ENCODE results near the gene PGBD1.

DNA sequence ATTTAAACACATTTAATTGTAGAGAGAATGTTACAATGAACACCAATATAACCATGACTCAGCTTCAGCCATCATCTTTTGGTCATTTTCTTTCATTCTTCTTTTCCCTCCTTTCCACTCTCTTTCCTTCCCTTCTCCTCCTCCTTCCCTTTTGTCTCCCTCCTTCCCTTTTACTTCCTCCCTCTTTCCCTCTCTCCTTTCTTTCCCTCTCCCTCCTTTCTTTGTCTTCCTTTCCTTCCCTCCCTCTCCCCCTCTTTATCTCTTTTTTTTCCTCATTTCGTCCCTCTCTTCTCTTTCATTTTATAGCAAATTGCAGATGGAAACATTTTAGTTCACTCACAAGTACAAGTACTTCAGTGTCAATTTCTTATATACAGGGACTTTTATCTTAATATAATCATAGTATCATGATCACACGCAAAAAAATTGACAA, 70.1 kb downstream of the PGBD1 start:
- TF ChIP-seq NFRKB (IDR thresholded peaks at IDR 0.05): no peak
- TF ChIP-seq, protein P1, sequence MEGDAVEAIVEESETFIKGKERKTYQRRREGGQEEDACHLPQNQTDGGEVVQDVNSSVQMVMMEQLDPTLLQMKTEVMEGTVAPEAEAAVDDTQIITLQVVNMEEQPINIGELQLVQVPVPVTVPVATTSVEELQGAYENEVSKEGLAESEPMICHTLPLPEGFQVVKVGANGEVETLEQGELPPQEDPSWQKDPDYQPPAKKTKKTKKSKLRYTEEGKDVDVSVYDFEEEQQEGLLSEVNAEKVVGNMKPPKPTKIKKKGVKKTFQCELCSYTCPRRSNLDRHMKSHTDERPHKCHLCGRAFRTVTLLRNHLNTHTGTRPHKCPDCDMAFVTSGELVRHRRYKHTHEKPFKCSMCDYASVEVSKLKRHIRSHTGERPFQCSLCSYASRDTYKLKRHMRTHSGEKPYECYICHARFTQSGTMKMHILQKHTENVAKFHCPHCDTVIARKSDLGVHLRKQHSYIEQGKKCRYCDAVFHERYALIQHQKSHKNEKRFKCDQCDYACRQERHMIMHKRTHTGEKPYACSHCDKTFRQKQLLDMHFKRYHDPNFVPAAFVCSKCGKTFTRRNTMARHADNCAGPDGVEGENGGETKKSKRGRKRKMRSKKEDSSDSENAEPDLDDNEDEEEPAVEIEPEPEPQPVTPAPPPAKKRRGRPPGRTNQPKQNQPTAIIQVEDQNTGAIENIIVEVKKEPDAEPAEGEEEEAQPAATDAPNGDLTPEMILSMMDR (CRISPR knock-in tag; IDR thresholded peaks at IDR 0.05): no peak
- no peak for TF ChIP-seq BRD4 (CRISPR knock-in tag; IDR thresholded peaks at IDR 0.05)
- no peak for TF ChIP-seq POLR2A (IDR thresholded peaks at IDR 0.05; ENCODE audit: insufficient read depth in 1 of 2, low read depth in 2 of 2, low read length in 2 of 2)
- no peak for TF ChIP-seq NR2C2 (CRISPR knock-in tag; IDR thresholded peaks at IDR 0.05; ENCODE audit: borderline replicate concordance)
- no peak for TF ChIP-seq ZNF253 (CRISPR knock-in tag; IDR thresholded peaks at IDR 0.05; ENCODE audit: borderline replicate concordance)
- no peak for TF ChIP-seq ETV6 (CRISPR knock-in tag; conservative IDR thresholded peaks at IDR 0.05)
- TF ChIP-seq FOXA1 (IDR thresholded peaks at IDR 0.05): peak; percentile 51; the same call in 1 of the 2 replicates
- TF ChIP-seq FOXA1 (CRISPR knock-in tag; IDR thresholded peaks at IDR 0.05): no peak
- TF ChIP-seq ETV5 (CRISPR knock-in tag; IDR thresholded peaks at IDR 0.05; ENCODE audit: borderline replicate concordance): no peak
- TF ChIP-seq POLR2AphosphoS2 (IDR thresholded peaks at IDR 0.05; ENCODE audit: low read depth, low read length): no peak
- no peak for TF ChIP-seq SSRP1 (CRISPR knock-in tag; IDR thresholded peaks at IDR 0.05)
- no peak for TF ChIP-seq NRL (CRISPR knock-in tag; IDR thresholded peaks at IDR 0.05; ENCODE audit: borderline replicate concordance)

Data from HepG2 (cell line).